ENCODE measurements around the gene NOC2L. TPM values are rescaled to one million over a fixed set of nuclear protein-coding genes. Genes with fewer than 3 reads are reported as not detected.
A peak's percentile ranks its signal among the peaks of the same experiment; 100 is the strongest.
"Not testable (repeated sequence)": the region's sequence is repeated elsewhere in the genome, so short reads cannot be mapped to it uniquely, and the experiment has no call there.

The NOC2L gene
- total and polyA plus RNA-seq, 5 donors from 2014 or later: 36.8 to 56.6 (median 54.0) TPM

GRCh38 chr1:980602-981395 is 21.7 kb upstream of the NOC2L start:
- no peak for ATAC-seq (ENCODE audit: low read depth in 2 of 2)
- Mint-ChIP-seq H3K27me3 (peaks cover 21% of the 10 kb centered on the region), H3K27ac (no peak overlapping the region)

GRCh38 chr1:980137-980571 is 21.1 kb upstream of the NOC2L start:
- peaks cover 1% of the 10 kb centered on the region for H3K27me3 ChIP-seq (ENCODE audit: control insufficient read depth, insufficient read depth, low read length)
- peaks cover 0 to 7% (median 0%) of the 10 kb centered on the region in 7 donors for H3K9me3 Mint-ChIP-seq

More at GRCh38 chr1:980602-981395, 21.7 kb upstream of the NOC2L start:
- Histone ChIP-seq H3K4me1 (ENCODE audit: control insufficient read depth, insufficient read depth, low read length, poor library complexity, severe bottlenecking) (peaks cover 10% of the 10 kb centered on the region), H3K9me3 (ENCODE audit: control insufficient read depth in 2 of 2, low read length in 2 of 2) (no peaks in the 10 kb centered on the region), H3K4me3 (ENCODE audit: low read depth, low read length) (no peak overlapping the region), H3K36me3 (ENCODE audit: control insufficient read depth, insufficient read depth, low read length) (no peaks in the 10 kb centered on the region), H3K27ac (ENCODE audit: insufficient read depth, low read length, poor library complexity, severe bottlenecking) (no peak overlapping the region), H3K27me3 (ENCODE audit: control insufficient read depth, insufficient read depth, low read length) (peaks cover 3% of the 10 kb centered on the region)
- peaks cover 0 to 6% (median 0%) of the 10 kb centered on the region in 4 donors for H3K4me1 Mint-ChIP-seq
- DNase-seq: no peak
- no peaks in the 10 kb centered on the region for H3K36me3 Mint-ChIP-seq
- no peak overlapping the region for H3K4me3 Mint-ChIP-seq
- H3K9me3 Mint-ChIP-seq: peaks cover 0 to 7% (median 0%) of the 10 kb centered on the region in 7 donors

GRCh38 chr1:979744-980072 is 20.7 kb upstream of the NOC2L start:
- ATAC-seq (ENCODE audit: low read depth in 2 of 2) (no peak), DNase-seq (no peak)
- Histone ChIP-seq H3K36me3 (ENCODE audit: control insufficient read depth, insufficient read depth, low read length) (no peaks in the 10 kb centered on the region), H3K9me3 (ENCODE audit: control insufficient read depth in 2 of 2, low read length in 2 of 2) (no peaks in the 10 kb centered on the region), H3K27me3 (ENCODE audit: control insufficient read depth, insufficient read depth, low read length) (no peaks in the 10 kb centered on the region), H3K4me1 (ENCODE audit: control insufficient read depth, insufficient read depth, low read length, poor library complexity, severe bottlenecking) (peaks cover 12% of the 10 kb centered on the region), H3K27ac (ENCODE audit: insufficient read depth, low read length, poor library complexity, severe bottlenecking) (no peak overlapping the region), H3K4me3 (ENCODE audit: low read depth, low read length) (no peak overlapping the region)
- no peak overlapping the region for H3K4me3 Mint-ChIP-seq
- H3K27ac Mint-ChIP-seq: no peak overlapping the region
- peaks cover 15% of the 10 kb centered on the region for H3K27me3 Mint-ChIP-seq
- peaks cover 0 to 7% (median 0%) of the 10 kb centered on the region in 7 donors for H3K9me3 Mint-ChIP-seq
- peaks cover 0 to 9% (median 0%) of the 10 kb centered on the region in 4 donors for H3K4me1 Mint-ChIP-seq
- H3K36me3 Mint-ChIP-seq: no peaks in the 10 kb centered on the region

More at GRCh38 chr1:980137-980571, 21.1 kb upstream of the NOC2L start:
- H3K27ac ChIP-seq (ENCODE audit: insufficient read depth, low read length, poor library complexity, severe bottlenecking): no peak overlapping the region
- DNase-seq (no peak), ATAC-seq (ENCODE audit: low read depth in 2 of 2) (no peak)
- H3K27ac Mint-ChIP-seq: no peak overlapping the region
- no peak overlapping the region for H3K4me3 Mint-ChIP-seq
- peaks cover 0 to 9% (median 0%) of the 10 kb centered on the region in 4 donors for H3K4me1 Mint-ChIP-seq
- no peaks in the 10 kb centered on the region for H3K9me3 ChIP-seq (ENCODE audit: control insufficient read depth in 2 of 2, low read length in 2 of 2)
- H3K4me3 ChIP-seq (ENCODE audit: low read depth, low read length): no peak overlapping the region
- H3K27me3 Mint-ChIP-seq: peaks cover 20% of the 10 kb centered on the region
- no peaks in the 10 kb centered on the region for H3K36me3 ChIP-seq (ENCODE audit: control insufficient read depth, insufficient read depth, low read length)
- peaks cover 12% of the 10 kb centered on the region for H3K4me1 ChIP-seq (ENCODE audit: control insufficient read depth, insufficient read depth, low read length, poor library complexity, severe bottlenecking)
- no peaks in the 10 kb centered on the region for H3K36me3 Mint-ChIP-seq

GRCh38 chr1:978835-979743 is 20.0 kb upstream of the NOC2L start:
- H3K36me3 Mint-ChIP-seq: no peaks in the 10 kb centered on the region
- DNase-seq: no peak

GRCh38 chr1:978069-978834 is 19.2 kb upstream of the NOC2L start:
- Histone ChIP-seq H3K4me3 (ENCODE audit: low read depth, low read length) (no peak overlapping the region), H3K36me3 (ENCODE audit: control insufficient read depth, insufficient read depth, low read length) (no peaks in the 10 kb centered on the region), H3K27me3 (ENCODE audit: control insufficient read depth, insufficient read depth, low read length) (no peaks in the 10 kb centered on the region), H3K27ac (ENCODE audit: insufficient read depth, low read length, poor library complexity, severe bottlenecking) (no peak overlapping the region), H3K4me1 (ENCODE audit: control insufficient read depth, insufficient read depth, low read length, poor library complexity, severe bottlenecking) (peaks cover 8% of the 10 kb centered on the region), H3K9me3 (ENCODE audit: control insufficient read depth in 2 of 2, low read length in 2 of 2) (no peaks in the 10 kb centered on the region)
- peaks cover 0 to 7% (median 0%) of the 10 kb centered on the region in 7 donors for H3K9me3 Mint-ChIP-seq
- no peaks in the 10 kb centered on the region for H3K36me3 Mint-ChIP-seq
- DNase-seq (no peak), ATAC-seq (ENCODE audit: low read depth in 2 of 2) (no peak)
- peaks cover 8% of the 10 kb centered on the region for H3K27me3 Mint-ChIP-seq
- H3K27ac Mint-ChIP-seq: no peak overlapping the region
- H3K4me3 Mint-ChIP-seq: peak overlapping the region in 1 of 4 donors; percentile 18
- H3K4me1 Mint-ChIP-seq: peaks cover 0 to 9% (median 0%) of the 10 kb centered on the region in 4 donors

More at GRCh38 chr1:978835-979743, 20.0 kb upstream of the NOC2L start:
- ATAC-seq (ENCODE audit: low read depth in 2 of 2): no peak
- Histone ChIP-seq H3K27ac (ENCODE audit: insufficient read depth, low read length, poor library complexity, severe bottlenecking) (no peak overlapping the region), H3K4me1 (ENCODE audit: control insufficient read depth, insufficient read depth, low read length, poor library complexity, severe bottlenecking) (peaks cover 10% of the 10 kb centered on the region), H3K4me3 (ENCODE audit: low read depth, low read length) (no peak overlapping the region), H3K36me3 (ENCODE audit: control insufficient read depth, insufficient read depth, low read length) (no peaks in the 10 kb centered on the region), H3K9me3 (ENCODE audit: control insufficient read depth in 2 of 2, low read length in 2 of 2) (no peaks in the 10 kb centered on the region), H3K27me3 (ENCODE audit: control insufficient read depth, insufficient read depth, low read length) (no peaks in the 10 kb centered on the region)
- Mint-ChIP-seq H3K9me3 (peaks cover 0 to 7% (median 0%) of the 10 kb centered on the region in 7 donors), H3K4me3 (no peak overlapping the region), H3K27me3 (peaks cover 15% of the 10 kb centered on the region), H3K27ac (no peak overlapping the region), H3K4me1 (peaks cover 0 to 9% (median 0%) of the 10 kb centered on the region in 4 donors)

GRCh38 chr1:976791-977190 is 17.7 kb upstream of the NOC2L start:
- H3K27ac ChIP-seq (ENCODE audit: insufficient read depth, low read length, poor library complexity, severe bottlenecking); DNase-seq; H3K9me3 Mint-ChIP-seq; H3K36me3 Mint-ChIP-seq; H3K4me1 ChIP-seq (ENCODE audit: control insufficient read depth, insufficient read depth, low read length, poor library complexity, severe bottlenecking); H3K27me3 ChIP-seq (ENCODE audit: control insufficient read depth, insufficient read depth, low read length); H3K9me3 ChIP-seq (ENCODE audit: control insufficient read depth in 2 of 2, low read length in 2 of 2); ATAC-seq (ENCODE audit: low read depth in 2 of 2); H3K4me1 Mint-ChIP-seq; H3K36me3 ChIP-seq (ENCODE audit: control insufficient read depth, insufficient read depth, low read length); H3K4me3 ChIP-seq (ENCODE audit: low read depth, low read length); H3K27me3 Mint-ChIP-seq; H3K27ac Mint-ChIP-seq; H3K4me3 Mint-ChIP-seq: not testable (repeated sequence)
